HG03103 (cell line): Measurements from ENCODE around the gene DENND4C.
"Not testable (repeated sequence)": the region's sequence is repeated elsewhere in the genome, so short reads cannot be mapped to it uniquely, and the experiment has no call there.

ENCODE experiments used
- ATAC-seq: cut with Tn5 transposase; IDR thresholded peaks from one replicate; pipeline ENCODE4 v1.9.1; 2021; ENCODE audit warnings: low read depth; ENCODE audit not compliant: unreplicated experiment

The DENND4C gene

DNA sequence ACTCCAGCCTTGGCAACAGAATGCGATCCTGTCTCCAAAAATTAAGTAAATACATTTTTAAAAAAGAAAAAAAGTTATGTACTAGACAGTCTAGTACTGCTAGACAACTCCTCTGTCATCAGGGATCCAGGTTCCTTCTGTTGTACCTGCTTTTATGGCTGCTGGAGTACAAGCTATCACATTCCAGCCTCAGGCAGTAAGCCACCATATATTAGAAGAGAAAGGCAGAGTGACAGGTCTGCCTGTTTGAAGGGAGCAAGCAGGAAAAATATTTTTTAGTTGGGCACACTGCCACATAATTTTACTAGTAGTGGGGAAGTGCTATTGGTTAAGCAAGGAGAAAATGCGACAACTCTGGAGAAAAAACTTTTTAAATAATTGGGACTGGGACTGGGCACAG, 138.6 kb downstream of the DENND4C start:
- no peak for ATAC-seq

DNA sequence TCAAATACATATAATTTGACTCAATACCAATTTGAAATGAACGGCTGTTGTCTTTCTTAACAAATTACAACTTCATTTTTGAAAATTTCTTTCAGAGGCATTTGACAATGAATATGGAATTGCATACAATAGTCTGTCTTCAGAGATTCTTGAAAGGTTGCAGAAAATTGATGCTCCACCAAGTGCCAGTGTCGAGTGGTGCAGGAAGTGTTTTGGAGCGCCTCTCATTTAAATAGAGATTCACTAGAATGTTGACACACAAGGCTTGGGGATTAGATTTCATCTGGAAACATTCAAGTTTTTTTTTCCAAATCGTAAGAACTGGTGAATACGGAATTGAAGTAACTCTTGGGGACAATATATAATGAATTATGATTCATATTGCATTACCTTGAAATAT, 141.4 kb downstream of the DENND4C start:
- ATAC-seq, result no peak

DNA sequence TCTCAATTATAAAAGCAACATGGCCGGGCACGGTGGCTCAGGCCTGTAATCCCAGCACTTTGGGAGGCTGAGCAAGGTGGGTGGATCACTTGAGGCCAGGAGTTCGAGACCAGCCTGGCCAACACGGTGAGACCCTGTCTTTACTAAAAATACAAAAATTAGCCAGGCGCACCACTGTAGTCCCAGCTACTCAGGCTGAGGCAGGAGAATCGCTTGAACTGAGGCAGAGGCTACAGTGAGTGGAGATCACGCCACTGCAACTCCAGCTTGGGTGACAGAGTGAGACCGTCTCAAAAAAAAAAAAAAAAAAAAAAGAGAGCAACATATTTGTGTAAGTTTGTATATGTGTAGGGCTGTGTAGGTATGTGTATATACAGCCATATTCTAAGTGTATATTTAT, 142.1 kb downstream of the DENND4C start:
- ATAC-seq, result no peak

DNA sequence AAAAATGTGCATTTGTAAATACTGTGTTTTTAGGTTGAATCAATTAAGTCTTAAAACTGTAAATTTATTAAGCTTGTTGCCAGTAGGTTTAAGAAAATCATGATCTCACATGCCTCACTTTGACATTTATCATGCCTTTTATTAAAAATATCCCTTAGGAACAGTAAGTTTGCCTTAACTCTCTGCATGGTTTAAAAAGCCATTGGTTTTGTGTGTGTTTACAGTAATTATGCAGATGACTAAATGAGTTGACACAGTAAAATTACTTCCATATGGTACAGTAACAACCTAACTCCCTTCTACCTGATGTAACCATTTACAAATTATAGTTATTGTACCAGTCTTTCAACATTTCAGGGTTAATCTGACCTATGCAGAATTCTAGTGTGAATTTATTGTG, 143.0 kb downstream of the DENND4C start:
- no peak for ATAC-seq

DNA sequence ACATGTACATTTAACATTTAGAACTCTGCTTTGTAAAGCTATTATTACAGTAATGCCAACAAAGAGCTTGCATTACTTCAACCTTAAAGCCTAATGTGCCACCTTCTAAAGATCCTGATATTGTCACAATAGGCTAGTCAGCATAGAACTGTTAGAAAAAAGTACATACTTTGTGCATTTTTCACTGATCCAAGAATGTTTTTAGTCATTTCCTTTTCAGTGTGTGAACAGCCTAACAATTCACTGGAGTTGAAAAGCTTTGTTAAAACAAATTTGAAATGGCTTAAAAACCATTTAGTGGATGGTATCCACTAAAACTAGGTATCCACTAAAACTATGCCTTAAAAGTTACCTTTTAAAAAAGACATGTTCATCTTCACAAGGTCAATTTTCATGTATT, 145.0 kb downstream of the DENND4C start:
- no peak for ATAC-seq

DNA sequence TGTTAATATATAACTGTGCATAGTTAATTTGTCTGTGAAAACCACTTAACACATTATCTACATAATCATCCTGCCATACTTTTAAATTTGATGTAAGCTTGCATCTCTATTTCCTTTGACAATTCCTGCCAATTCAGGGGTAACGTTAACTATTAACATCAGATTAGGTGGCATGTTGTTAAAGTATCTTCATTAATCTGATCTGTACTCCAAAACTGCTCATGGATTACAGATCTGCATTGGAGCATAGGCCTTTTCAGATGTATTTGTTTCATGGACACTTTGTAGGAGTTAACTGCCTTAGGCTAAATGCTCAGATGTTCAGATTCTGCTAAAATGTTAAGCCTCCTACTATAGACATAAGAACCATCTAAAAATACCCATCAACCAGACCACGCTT, 146.4 kb downstream of the DENND4C start:
- ATAC-seq, result no peak

DNA sequence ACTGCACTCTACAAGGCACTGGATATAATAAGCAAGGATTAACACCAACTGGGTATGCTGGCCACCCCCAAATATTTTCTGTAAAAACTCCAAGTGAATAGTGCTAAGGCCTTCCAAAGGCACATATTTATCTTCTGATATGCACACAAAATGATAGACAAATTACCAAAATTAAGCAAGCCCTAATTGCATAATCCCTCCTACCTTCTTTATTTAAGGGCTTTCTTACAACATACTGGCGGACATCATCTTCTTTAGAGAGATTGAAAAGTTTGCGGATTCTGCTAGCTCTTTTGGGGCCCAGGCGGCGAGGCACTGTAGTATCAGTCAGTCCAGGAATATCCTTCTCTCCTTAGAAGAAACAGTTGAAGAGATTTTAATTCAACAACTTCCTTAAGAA, 147.7 kb downstream of the DENND4C start:
- no peak for ATAC-seq

DNA sequence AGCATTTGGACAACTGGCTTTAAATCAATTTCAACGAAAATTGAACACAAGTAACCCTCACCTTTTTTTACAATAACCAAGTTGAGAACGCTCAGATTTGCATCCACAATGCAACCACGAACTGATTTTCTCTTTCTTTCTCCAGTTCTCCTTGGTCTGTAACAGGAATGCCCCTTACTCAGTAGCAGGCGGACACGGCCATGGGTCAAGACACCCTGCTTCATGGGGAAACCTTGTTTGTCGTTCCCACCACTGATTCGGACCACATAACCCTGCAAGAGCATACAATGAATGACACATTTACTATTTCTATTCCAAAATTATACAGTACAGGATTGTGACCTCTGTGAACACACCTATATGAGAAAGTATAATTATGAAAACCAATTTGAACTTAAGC, 148.2 kb downstream of the DENND4C start:
- ATAC-seq, result no peak

DNA sequence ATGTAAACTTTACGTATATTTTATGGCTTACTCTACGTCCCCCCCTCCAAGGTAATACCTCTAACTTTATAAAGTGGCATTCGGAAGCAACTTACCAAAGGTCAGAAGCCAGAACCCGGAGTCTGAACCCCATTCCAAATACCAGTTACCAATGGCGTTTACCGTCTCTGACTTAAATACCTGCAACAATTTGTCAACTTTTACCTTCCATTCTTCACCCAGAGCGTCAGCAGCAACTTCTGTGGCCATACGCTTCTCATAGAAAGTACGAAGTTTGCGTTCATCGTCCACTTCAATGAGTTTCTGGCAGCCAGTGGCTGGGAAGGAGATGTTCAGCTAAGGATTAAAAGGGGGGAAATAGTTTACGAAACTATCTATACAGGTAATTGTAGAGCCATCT, 148.8 kb downstream of the DENND4C start:
- ATAC-seq, result no peak

DNA sequence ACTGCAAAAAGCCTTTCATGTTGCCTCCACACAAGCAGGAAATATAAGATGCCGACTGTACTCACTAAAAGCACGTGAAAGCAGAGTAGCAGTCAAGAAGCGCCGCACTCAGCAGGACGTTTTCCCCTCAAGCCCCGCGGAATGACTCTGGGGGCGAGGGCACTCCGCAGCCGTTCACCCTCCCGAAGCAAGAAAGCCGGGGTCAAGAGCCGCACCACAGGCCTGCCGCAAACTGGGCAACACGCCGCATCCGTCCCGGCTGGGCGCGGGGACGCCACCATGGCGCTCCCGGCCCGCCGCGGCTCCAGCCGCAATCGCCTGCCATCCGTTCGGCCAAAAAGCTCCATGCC, 149.2 kb downstream of the DENND4C start:
- peak; percentile 24 for ATAC-seq

DNA sequence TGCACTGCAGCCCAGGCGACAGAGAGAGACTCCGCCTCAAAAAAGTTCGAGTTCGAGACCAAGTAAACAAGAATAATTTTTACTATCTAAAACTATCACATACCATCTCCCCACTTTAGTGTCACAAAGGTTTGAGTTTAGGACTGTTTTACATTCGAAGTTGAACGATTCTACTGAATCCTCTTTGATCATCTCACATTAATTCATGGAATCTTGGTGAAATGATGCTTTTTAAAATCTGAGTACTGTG, 150.3 kb downstream of the DENND4C start:
- ATAC-seq, result no peak

DNA sequence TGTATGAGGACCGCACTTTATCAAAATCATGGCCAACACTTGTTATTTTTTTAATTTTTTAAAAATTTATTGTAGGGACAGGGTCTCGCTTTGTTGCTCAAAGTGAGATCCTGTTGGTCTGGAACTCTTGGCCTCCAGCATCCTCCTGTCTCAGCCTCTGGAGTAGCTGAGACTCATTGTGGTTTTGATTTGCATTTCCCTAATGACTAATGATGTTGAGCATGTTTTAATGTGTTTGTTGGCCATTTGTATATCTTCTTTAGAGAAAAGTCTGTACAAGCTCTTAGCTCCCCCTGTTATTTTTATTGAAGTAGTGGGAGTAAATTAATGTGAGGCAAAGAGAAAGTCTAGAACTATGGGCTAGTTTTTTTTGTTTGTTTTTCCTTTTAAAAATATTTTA, 151.2 kb downstream of the DENND4C start:
- no peak for ATAC-seq

DNA sequence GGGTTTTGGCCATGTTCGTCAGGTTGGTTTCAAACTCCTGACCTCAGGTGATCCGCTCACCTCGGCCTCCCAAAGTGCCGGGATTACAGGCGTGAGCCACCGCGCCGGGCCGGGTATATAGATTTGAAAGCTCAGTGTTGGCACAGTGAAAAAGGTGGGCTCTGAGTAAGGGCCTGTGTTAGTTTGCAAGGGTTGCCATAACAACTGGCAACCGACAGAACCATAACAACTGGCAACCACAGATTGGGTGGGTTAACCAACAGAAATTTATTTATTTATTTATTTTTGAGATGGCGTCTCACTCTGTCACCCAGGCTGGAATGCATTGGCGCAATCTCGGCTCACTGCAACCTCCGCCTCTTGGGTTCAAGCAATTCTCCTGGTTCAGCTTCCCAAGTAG, 154.7 kb downstream of the DENND4C start:
- not testable (repeated sequence) for ATAC-seq

DNA sequence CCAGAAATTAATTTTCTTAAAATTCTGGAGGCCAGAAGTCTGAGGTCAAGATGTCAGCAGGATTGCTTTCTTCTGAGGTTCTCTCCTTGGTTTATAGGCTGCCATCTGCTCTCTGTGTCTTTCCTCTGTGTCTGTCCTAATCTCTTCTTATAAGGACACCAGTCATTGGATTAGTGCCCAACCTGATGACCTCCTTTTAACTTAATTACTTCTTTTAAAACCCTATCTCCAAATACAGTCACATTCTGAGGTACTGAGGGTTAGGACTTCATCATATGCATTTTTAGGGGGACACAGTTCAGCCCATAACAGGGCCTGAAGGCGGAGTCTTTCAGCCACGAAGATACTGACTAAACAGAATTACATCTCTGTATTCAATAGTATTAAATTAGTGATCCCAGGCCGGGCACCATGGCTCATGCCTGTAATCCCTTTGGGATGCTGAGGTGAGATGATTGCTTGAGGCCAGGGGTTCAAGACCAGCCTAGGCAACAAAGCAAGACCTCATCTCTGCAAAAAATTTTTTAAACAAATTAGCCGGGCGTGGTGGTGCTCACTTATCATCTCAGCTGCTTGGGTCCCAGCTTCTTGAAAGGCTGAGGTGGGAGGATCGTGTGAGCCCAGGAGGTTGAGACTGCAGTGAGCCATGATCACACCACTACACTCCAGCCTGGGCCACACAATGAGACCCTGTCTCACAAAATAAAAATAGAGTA, 155.5 kb downstream of the DENND4C start:
- no peak for ATAC-seq

DNA sequence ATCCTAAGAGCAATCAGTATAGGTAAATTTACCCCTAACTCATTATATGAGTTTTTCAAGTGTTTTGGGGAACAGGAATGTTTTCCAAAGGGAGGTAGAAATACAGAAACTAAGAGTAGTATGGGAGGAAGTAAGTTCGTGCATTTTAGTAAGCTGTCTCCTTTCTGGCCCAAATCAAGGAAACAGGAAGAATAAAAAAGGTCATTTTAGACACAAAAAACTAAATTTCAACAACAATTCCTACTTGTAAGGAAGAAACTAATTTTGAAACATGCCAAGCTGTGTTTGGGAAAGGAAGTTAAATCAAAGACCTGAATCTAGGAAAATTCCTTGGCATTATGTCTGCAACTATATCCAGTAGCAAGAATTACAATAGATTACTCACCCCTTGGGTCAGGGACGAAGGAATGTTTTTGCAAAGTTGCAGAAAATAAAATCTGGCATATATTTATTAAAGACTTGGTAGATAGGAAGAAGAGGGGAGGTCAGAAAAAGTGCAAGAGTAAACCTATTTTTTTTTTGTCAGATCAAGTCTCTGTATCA, 156.1 kb downstream of the DENND4C start:
- no peak for ATAC-seq

DNA sequence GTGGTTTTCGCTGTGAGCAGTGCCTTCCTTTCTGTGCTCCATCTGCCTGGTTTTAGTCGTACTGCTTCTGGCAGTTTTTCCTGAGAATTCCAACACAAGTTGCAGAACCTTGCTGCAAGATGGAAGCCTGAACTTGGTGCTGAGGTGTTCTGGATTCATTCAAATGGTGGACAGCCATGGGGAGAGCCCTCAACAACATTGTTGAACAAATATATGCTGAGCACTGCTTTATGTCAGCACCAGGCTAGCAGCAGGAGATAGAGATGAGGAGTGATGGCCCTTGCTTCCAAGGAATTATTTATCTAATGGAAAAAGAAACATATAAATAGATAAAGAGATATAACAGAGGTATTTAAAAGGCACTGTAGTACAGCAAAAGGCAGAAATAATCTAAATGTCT, 156.8 kb downstream of the DENND4C start:
- no peak for ATAC-seq

DNA sequence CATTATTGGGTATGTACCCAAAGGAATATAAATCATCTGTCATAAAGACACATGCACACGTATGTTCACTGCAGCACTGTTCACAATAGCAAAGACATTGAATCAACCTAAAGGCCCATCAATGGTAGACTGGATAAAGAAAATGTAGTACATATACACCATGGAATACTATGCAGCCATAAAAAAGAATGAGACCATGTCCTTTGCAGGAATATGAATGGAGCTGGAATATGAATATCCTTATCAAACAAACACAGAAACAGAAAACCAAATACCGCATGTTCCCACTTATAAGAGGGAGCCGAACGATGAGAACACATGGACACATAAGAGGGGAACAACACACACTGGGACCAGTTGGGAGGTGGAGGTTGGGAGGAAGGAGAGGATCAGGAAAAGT, 159.0 kb downstream of the DENND4C start:
- not testable (repeated sequence) for ATAC-seq

DNA sequence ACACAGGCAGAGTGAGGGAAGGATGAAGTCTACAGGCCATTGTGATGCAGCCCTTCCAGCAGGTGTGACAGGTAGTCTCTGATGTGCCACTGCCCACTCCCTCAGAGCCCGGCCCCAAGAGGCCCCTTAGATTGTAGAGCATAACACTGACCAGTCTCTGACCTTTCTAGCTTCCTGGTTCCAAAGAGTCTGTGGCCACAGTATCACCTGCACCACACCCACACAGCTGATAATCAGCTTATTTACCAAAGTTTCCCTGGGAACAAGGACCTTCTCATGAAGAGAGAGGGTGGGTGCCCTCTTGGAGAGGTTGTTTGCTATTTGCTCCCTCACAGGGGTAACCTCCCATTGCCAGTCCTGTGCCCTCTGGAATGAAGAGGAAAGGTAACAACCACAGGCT, 167.4 kb downstream of the DENND4C start:
- no peak for ATAC-seq

DNA sequence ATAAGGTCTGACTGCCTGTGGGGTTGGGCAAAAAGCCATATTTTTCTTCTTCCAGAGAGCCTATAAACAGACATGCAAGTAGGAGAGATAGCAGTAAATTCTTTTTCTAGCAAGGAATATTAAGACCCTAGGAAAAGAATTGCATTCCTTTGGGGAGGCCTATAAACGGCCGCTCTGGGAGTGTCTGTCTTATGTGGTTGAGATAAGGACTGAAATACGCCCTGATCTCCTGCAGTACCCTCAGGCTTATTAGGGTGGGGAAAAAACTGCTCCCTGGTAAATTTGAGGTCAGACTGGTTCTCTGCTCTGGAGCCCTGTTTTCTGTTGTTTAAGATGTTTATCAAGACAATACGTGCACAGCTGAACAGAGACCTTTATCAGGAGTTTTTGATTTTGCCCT, 172.7 kb downstream of the DENND4C start:
- ATAC-seq, result not testable (repeated sequence)

DNA sequence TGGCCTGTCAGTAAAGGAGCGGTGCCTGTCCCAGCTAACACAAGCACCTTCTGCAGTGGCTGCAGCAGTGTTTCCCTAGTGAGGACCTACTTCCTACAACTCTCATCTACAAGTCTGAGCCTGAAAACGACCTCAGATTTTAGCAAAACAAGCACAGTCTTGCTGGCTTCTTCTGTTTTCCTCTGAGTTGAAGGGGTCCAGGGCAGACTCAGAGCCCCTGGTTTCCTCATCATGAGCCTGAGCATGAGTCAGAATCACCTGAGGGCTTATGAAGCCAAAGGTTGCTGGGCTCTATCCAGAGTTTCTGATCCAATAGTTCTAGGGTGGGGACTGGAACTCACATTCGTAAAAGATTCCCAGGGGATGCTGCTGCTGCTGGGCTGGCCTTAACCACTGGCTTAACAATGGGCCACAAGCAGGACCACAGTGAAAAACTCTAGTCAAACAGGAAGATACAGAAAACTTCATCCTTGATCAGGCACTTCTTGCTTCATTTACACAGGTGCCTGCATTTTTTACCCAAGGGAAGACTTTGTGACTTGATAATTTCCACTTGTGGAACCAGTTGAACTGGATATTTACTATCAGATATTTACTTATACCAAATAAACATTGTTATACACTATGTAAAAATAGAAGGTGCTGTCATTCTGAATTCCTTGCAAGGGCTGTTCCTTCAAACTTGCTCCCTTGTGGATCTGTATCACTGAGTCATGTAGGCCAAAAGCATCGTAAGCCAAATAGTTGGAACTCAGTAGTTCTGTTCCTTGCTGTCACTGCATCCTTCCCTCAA, 174.0 kb downstream of the DENND4C start:
- ATAC-seq, result no peak

DNA sequence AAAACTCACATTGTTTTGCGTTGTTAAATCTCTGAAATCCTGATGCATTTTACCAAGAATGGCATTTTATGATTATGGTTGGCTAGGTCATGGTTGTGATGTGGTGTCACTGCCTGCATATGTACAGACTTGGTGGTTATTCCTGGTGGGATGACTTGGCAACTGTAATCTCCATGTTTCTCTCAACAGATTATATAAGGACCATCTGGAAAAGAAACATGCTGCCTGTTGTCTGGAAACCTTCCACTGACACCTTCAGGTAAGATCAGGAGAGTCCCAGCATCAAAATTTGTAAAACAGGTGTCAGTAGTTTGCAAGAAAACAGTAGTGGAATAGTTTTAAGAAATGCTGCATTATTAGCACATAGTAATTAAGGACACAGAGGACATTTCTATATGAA, 175.3 kb downstream of the DENND4C start:
- no peak for ATAC-seq

DNA sequence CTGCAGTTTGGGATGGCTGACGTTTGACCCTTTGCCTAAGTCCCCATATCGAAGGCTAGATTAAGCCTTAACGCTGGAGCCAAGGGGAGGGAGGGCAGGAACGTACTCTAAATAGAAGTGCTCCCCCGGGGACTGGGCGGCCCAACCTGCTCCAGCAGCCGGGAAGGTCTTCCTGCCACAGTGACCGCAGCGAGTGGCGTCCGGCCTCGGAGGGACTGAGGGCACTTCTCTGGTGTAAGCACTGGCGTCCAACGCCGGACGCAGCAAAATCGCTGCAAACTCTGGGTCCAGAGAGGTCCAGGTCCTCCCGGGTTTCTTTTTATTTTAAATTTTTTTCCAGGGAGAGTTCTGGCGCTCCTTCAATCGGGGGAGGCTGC, 177.8 kb downstream of the DENND4C start:
- peak; percentile 3 for ATAC-seq
